Panc1 (cell line): ENCODE results near the gene DVL2. TPM values are rescaled to one million over a fixed set of nuclear protein-coding genes. Genes with fewer than 3 reads are reported as not detected.

Source experiments
- ATAC-seq: fragments of 200-7000 bp; cut with Tn5 transposase; 2 replicates; pipeline ENCODE4 v1.9.1; 2020; ENCODE audit warnings: mild to moderate bottlenecking, moderate library complexity
- BruUV-seq: library from RNA; stranded (reverse); fragments of 400-500 nt; replicated peaks from 2 replicates; lab custom pipeline; 2021; lab: Mats Ljungman, UMichigan
- CTCF ChIA-PET: fragments of 300-600 bp; sonication (Branson Sonifier 250); formaldehyde crosslinking; loops from one replicate; lab custom pipeline; 2022; ENCODE audit warnings: antibody characterized with exemption; lab: Charles Lee
- POLR2A ChIA-PET: fragments of 300-600 bp; sonication (Branson Sonifier 250); formaldehyde crosslinking; loops from one replicate; lab custom pipeline; 2022; ENCODE audit warnings: antibody characterized with exemption; lab: Charles Lee
- DNase-seq: peaks from one replicate; pipeline ENCODE4 v3.0.0-alpha.2; 2010; ENCODE audit warnings: low read depth, low spot score
- H3K27ac ChIP-seq: 2 replicates; pipeline ENCODE4 v1.5.1; 2011; ENCODE audit warnings: mild to moderate bottlenecking, low read length, inconsistent platforms
- H3K27me3 ChIP-seq: fragments of 200-500 bp; sonication (Bioruptor generic); 2 replicates; pipeline ENCODE4 v1.6.0; 2014; ENCODE audit warnings: low read length, inconsistent platforms; ENCODE audit not compliant: control insufficient read depth, insufficient read depth
- H3K36me3 ChIP-seq: fragments of 200-500 bp; sonication (Bioruptor generic); 2 replicates; pipeline ENCODE4 v1.5.1; 2014; ENCODE audit warnings: inconsistent platforms, mild to moderate bottlenecking, low read length, moderate library complexity; ENCODE audit not compliant: control insufficient read depth, insufficient read depth
- H3K4me1 ChIP-seq: 2 replicates; pipeline ENCODE4 v1.5.1; 2011; ENCODE audit warnings: inconsistent platforms, mild to moderate bottlenecking, low read length, moderate library complexity; ENCODE audit not compliant: control insufficient read depth, insufficient read depth
- H3K4me3 ChIP-seq, 2 experiments: 2 replicates each; pipeline ENCODE4 v1.5.1; 2011 to 2012; ENCODE audit warnings: low read depth in 2 of 2, low read length in 2 of 2, mild to moderate bottlenecking in 2 of 2, inconsistent platforms in 1 of 2, moderate library complexity in 1 of 2
- H3K9me3 ChIP-seq: fragments of 200-500 bp; sonication (Bioruptor generic); 2 replicates; pipeline ENCODE4 v1.5.1; 2014; ENCODE audit warnings: low read depth, mild to moderate bottlenecking, inconsistent platforms, low read length, moderate library complexity; ENCODE audit not compliant: control insufficient read depth, insufficient read depth
- POLR2AphosphoS5 ChIP-seq: IDR thresholded peaks from 2 replicates; pipeline ENCODE4 v1.6.1; 2012; ENCODE audit warnings: mild to moderate bottlenecking, low read depth, low read length, moderate library complexity
- SIN3A ChIP-seq: IDR thresholded peaks from 2 replicates; pipeline ENCODE4 v1.6.1; 2012; ENCODE audit warnings: low read depth, mild to moderate bottlenecking, low read length, moderate library complexity, borderline replicate concordance; ENCODE audit not compliant: insufficient read depth
- TCF7L2 ChIP-seq: IDR thresholded peaks from 2 replicates; pipeline ENCODE4 v1.6.1; 2011; ENCODE audit warnings: mild to moderate bottlenecking, low read depth, low read length, inconsistent platforms
- in situ Hi-C: cut with HindIII; loops from 2 replicates; pipeline ENCODE4 v1.10.0; 2016; ENCODE audit warnings: low sequenced_read_pairs, low pct_unique_long_range_greater_than_20kb
- intact Hi-C: fragments of 100-400 bp; cut with micrococcal nuclease; formaldehyde crosslinking; loops from one replicate; pipeline ENCODE4 v1.10.0; 2022; ENCODE audit not compliant: unreplicated experiment
- total RNA-seq: library from RNA; stranded (reverse); gene quantifications from one replicate; pipeline ENCODE4 v1.2.1, GENCODE V29; 2021; ENCODE audit not compliant: unreplicated experiment
- TF ChIP-seq, protein P1 (sequence below): fragments of 450-650 bp; IDR thresholded peaks from 2 replicates; pipeline ENCODE4 v1.5.1; 2017; ENCODE audit warnings: mild to moderate bottlenecking
- TF ChIP-seq, protein P2 (sequence below), 2 experiments: IDR thresholded peaks; 2 replicates each; pipeline ENCODE4 v1.6.1; 2011 to 2012; ENCODE audit warnings: low read depth in 2 of 2, control low read depth in 1 of 2, low read length in 1 of 2, mild to moderate bottlenecking in 1 of 2, moderate library complexity in 1 of 2; ENCODE audit not compliant: insufficient read depth in 1 of 2

The DVL2 gene
- total RNA-seq, 1 experiment from 2014 or later = 84.2 TPM

DNA sequence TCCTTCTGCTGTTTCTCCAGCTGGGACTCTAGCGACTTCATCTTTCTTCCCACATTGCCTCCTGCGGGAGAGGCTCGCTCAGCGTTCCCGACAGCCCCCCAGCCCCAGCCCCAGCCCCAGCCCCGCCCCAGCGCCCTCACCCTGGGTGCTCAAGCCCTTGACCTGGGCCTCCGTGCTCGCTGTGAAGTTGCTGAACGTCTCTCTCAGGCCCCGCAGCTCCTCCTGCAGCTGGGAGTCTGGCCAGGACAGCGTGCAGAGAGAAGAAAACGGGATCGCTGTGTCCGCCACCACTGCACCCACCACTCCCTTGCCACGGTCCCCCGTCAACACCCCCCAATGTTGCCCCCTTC lies 57.5 kb downstream of the DVL2 start:
- Histone ChIP-seq H3K4me1 (peaks cover 9% of the 10 kb centered on the region; the same call in 1 of the 2 replicates), H3K36me3 (no peaks in the 10 kb centered on the region), H3K4me3 (no peak overlapping the region), H3K9me3 (no peaks in the 10 kb centered on the region), H3K27me3 (no peaks in the 10 kb centered on the region), H3K27ac (no peak overlapping the region)
- TF ChIP-seq, protein P1, sequence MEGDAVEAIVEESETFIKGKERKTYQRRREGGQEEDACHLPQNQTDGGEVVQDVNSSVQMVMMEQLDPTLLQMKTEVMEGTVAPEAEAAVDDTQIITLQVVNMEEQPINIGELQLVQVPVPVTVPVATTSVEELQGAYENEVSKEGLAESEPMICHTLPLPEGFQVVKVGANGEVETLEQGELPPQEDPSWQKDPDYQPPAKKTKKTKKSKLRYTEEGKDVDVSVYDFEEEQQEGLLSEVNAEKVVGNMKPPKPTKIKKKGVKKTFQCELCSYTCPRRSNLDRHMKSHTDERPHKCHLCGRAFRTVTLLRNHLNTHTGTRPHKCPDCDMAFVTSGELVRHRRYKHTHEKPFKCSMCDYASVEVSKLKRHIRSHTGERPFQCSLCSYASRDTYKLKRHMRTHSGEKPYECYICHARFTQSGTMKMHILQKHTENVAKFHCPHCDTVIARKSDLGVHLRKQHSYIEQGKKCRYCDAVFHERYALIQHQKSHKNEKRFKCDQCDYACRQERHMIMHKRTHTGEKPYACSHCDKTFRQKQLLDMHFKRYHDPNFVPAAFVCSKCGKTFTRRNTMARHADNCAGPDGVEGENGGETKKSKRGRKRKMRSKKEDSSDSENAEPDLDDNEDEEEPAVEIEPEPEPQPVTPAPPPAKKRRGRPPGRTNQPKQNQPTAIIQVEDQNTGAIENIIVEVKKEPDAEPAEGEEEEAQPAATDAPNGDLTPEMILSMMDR = no peak
- TF ChIP-seq POLR2AphosphoS5 (no peak), SIN3A (no peak), TCF7L2 (no peak)
- TF ChIP-seq, protein P2, sequence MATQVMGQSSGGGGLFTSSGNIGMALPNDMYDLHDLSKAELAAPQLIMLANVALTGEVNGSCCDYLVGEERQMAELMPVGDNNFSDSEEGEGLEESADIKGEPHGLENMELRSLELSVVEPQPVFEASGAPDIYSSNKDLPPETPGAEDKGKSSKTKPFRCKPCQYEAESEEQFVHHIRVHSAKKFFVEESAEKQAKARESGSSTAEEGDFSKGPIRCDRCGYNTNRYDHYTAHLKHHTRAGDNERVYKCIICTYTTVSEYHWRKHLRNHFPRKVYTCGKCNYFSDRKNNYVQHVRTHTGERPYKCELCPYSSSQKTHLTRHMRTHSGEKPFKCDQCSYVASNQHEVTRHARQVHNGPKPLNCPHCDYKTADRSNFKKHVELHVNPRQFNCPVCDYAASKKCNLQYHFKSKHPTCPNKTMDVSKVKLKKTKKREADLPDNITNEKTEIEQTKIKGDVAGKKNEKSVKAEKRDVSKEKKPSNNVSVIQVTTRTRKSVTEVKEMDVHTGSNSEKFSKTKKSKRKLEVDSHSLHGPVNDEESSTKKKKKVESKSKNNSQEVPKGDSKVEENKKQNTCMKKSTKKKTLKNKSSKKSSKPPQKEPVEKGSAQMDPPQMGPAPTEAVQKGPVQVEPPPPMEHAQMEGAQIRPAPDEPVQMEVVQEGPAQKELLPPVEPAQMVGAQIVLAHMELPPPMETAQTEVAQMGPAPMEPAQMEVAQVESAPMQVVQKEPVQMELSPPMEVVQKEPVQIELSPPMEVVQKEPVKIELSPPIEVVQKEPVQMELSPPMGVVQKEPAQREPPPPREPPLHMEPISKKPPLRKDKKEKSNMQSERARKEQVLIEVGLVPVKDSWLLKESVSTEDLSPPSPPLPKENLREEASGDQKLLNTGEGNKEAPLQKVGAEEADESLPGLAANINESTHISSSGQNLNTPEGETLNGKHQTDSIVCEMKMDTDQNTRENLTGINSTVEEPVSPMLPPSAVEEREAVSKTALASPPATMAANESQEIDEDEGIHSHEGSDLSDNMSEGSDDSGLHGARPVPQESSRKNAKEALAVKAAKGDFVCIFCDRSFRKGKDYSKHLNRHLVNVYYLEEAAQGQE (IDR thresholded peaks at IDR 0.05; ENCODE audit: insufficient read depth in 1 of 2, low read depth in 2 of 2, low read length in 1 of 2) = no peak
- POLR2A ChIA-PET = interaction anchor here (0.7 kb wide), 1 partner anchor 141 kb away, joined by 3 read pairs; no protein-coding TSS in a partner anchor
- no TSS peak for BruUV-seq
- no peak for ATAC-seq
- CTCF ChIA-PET = interaction anchor here (0.7 to 1.5 kb wide), 6 partner anchors 39 to 235 kb away, joined by 3 to 8 read pairs (median 4); no protein-coding TSS in a partner anchor
- in situ Hi-C loops = no loop called here
- intact Hi-C loops = no loop called here
- DNase-seq = no peak

DNA sequence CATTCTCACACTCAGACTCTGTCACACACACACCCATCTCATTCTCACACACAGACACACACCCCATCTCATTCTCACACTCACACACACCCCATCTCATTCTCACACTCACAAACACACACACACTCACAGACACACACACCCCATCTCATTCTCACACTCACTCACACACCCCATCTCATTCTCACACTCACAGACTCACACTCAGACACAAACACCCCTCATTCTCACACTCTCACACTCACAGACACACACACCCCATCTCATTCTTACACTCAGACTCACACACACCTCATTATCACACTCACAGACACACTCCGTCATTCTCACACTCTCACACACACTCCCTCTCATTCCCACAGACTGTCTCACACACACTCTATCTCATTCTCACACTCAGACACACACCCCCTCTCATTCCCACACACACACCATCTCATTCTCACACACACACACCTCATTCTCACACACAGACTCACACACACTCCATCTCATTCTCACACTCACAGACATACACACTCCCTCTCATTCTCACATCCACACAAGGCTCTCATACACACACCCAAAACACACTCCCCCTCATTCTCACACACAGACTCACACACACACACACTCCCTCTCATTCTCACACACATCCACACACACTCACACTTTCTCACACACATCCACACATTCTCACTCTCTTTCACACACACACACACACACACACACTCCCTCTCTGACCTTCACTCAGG lies 58.0 kb downstream of the DVL2 start:
- in situ Hi-C loops = no loop called here
- TF ChIP-seq, protein P1 = no peak
- TF ChIP-seq TCF7L2 (no peak), SIN3A (no peak), POLR2AphosphoS5 (no peak)
- TF ChIP-seq, protein P2 (IDR thresholded peaks at IDR 0.05; ENCODE audit: insufficient read depth in 1 of 2, low read depth in 2 of 2, low read length in 1 of 2) = no peak
- intact Hi-C loops = no loop called here
- DNase-seq (no peak), ATAC-seq (no peak)
- H3K4me3 ChIP-seq = no peak overlapping the region
- no peaks in the 10 kb centered on the region for H3K36me3 ChIP-seq
- CTCF ChIA-PET = interaction anchor here (1.0 kb wide), 1 partner anchor 43 kb away, joined by 3 read pairs; no protein-coding TSS in a partner anchor
- no TSS peak for BruUV-seq
- H3K9me3 ChIP-seq = no peaks in the 10 kb centered on the region
- POLR2A ChIA-PET = interaction anchor here (0.7 kb wide), 1 partner anchor 141 kb away, joined by 3 read pairs; no protein-coding TSS in a partner anchor
- no peak overlapping the region for H3K27ac ChIP-seq
- no peaks in the 10 kb centered on the region for H3K27me3 ChIP-seq
- peaks cover 9% of the 10 kb centered on the region; the same call in 1 of the 2 replicates for H3K4me1 ChIP-seq
